GM11168 (cell line): ENCODE measurements around the gene CLIP4.

ENCODE experiments used
- in situ Hi-C: fragments of 300-500 bp; cut with MboI; formaldehyde crosslinking; loops from one replicate; pipeline ENCODE4 v1.12.0; 2022; ENCODE audit warnings: low sequenced_read_pairs; ENCODE audit not compliant: unreplicated experiment

CLIP4 gene

GRCh38 chr2:29235411-29235810 is 120.2 kb downstream of the CLIP4 start:
- in situ Hi-C loops: no loop called here

- in situ Hi-C loops: no loop called here
Measured at GRCh38 chr2:29236074-29236473, 120.9 kb downstream of the CLIP4 start.

- in situ Hi-C loops: no loop called here
Measured at GRCh38 chr2:29238497-29238896, 123.3 kb downstream of the CLIP4 start.
